Small intestine (tissue), 7 donors: ENCODE results near the gene RASGRP1. TPM values are rescaled to one million over a fixed set of nuclear protein-coding genes. Genes with fewer than 3 reads are reported as not detected.

Experiments used
- DNase-seq, 2 donors: peaks; one replicate each; pipeline versions ENCODE4 v3.0.0 to v3.0.0-alpha.2; 2013
- FAIRE-seq: peaks from 2 replicates; lab custom pipeline; 2012; peaks lifted over from hg19 to GRCh38; lab: Jason Lieb, UNC
- H3K27ac ChIP-seq, 3 donors: one replicate each; pipeline ENCODE4 v1.5.1; 2013; ENCODE audit warnings: low read length in 2 of 3, mild to moderate bottlenecking in 2 of 3, control low read depth in 1 of 3, inconsistent platforms in 1 of 3, low read depth in 1 of 3, moderate library complexity in 1 of 3
- H3K27me3 ChIP-seq, 3 donors: one replicate each; pipeline ENCODE4 v1.6.1; 2013; ENCODE audit warnings: low read length in 3 of 3, inconsistent platforms in 1 of 3; ENCODE audit not compliant: control insufficient read depth in 3 of 3, insufficient read depth in 3 of 3
- H3K36me3 ChIP-seq, 3 donors: one replicate each; pipeline ENCODE4 v1.6.1; 2013; ENCODE audit warnings: low read length in 3 of 3, inconsistent platforms in 1 of 3, low read depth in 1 of 3, mild to moderate bottlenecking in 1 of 3, moderate library complexity in 1 of 3; ENCODE audit not compliant: control insufficient read depth in 3 of 3, insufficient read depth in 2 of 3
- H3K4me1 ChIP-seq, 3 donors: one replicate each; pipeline ENCODE4 v1.6.1; 2013; ENCODE audit warnings: low read length in 2 of 3, inconsistent platforms in 1 of 3, low read depth in 1 of 3, mild to moderate bottlenecking in 1 of 3, moderate library complexity in 1 of 3; ENCODE audit not compliant: control insufficient read depth in 3 of 3, insufficient read depth in 2 of 3
- H3K4me3 ChIP-seq, 3 donors: one replicate each; pipeline ENCODE4 v1.5.1; 2013; ENCODE audit warnings: low read length in 3 of 3, control low read depth in 1 of 3, inconsistent platforms in 1 of 3, low read depth in 1 of 3, mild to moderate bottlenecking in 1 of 3, moderate library complexity in 1 of 3
- H3K9me3 ChIP-seq, 2 donors: one replicate each; pipeline ENCODE4 v1.6.1; 2013; ENCODE audit warnings: low read depth in 1 of 2, low read length in 1 of 2; ENCODE audit not compliant: control insufficient read depth in 2 of 2, insufficient read depth in 1 of 2
- WGBS, 3 donors: extraction: QIAGEN DNeasy Blood & Tissue Kit; methylation state at CpG; one replicate each; pipeline ENCODE4 v1.1.7; 2013; 5-methylcytosine and 5-hydroxymethylcytosine counted together
- polyA plus RNA-seq, 4 donors: library from polyadenylated mRNA; stranded (reverse) in 3 of 4; unstranded in 1 of 4; fragments of 200-250 nt in 3 of 4; fragments of 120-200 nt in 1 of 4; gene quantifications; one replicate each; pipeline versions ENCODE4 v1.2.1 to v1.2.3, GENCODE V29; 2013
- donor health status: healthy with polysubstance abuse.
- donor health status: control.
- donor health status: control.
- donor health status: Bipolar disorder and iron deficiency.
- donor health status: healthy.

The RASGRP1 gene
- polyA plus RNA-seq, 4 donors = 0.45 to 3.0 (median 0.59) TPM

DNA sequence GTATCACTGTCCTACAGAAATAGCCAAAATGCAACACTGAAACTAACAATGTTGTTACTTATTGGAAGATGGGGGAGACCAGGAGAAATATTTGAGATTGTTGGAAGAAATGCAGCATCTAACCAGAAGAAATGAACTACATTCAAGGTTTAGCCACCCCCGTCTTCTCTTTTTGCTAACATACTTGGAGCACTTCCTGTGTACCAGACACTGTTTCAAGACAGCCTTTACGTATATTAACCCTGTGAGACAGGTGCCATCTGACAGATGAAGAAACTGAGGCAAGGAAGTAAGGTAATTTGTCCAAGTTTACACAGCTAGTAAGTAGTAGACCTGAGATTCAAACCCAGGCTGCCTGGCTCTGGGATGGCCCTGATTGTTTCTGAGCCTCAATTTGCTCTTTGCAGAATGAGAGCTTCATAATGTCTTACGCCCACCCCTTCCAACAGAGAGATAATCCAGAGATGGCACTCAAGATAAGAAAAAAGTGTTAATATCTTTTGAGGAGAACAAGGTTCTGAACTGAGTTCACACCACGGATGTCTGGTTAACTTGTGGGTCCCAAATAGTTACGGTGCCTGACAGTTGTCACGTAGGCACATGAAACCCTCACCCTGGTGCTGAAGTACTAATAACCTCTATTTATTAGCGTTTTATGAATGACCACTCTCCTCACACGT lies 26.1 kb downstream of the RASGRP1 start:
- Histone ChIP-seq H3K27ac (peak overlapping the region in 1 of 3 donors; percentile 11), H3K9me3 (peaks cover 0 to 2% of the 10 kb centered on the region in 2 donors), H3K4me3 (no peak overlapping the region), H3K36me3 (no peaks in the 10 kb centered on the region), H3K4me1 (peaks cover 0 to 3% (median 0%) of the 10 kb centered on the region in 3 donors), H3K27me3 (no peaks in the 10 kb centered on the region)
- DNase-seq (no peak), FAIRE-seq (no peak)
- 72 to 91% (median 82%) methylated on average over 8 of the region's 8 CpGs for WGBS, 3 donors

DNA sequence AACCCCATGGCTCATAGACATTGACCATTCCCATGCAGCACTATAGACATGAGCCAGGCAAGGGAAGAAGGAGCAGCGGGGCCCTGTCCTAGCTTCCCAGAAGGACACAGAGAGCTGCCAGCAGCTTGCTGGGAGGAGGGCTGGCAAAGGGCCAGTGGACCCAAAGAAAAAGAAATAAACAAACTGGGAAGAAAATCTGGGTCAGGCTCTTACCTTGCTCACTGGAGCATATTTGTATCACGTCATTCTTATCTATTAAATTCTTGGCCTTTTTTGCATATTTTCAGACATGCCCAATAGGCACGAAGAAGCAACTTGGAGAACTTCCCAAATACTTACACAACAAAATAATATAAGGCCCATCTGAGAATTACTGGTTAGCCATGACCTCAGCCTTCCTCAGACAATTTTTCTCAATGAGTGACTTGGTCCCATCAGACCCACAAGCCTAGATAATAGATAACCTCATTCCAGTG lies 28.4 kb downstream of the RASGRP1 start:
- H3K9me3 ChIP-seq = peaks cover 0 to 2% of the 10 kb centered on the region in 2 donors
- FAIRE-seq = no peak
- H3K4me3 ChIP-seq = no peak overlapping the region
- H3K27me3 ChIP-seq = no peaks in the 10 kb centered on the region
- no peaks in the 10 kb centered on the region for H3K36me3 ChIP-seq
- H3K4me1 ChIP-seq = peaks cover 0 to 3% (median 0%) of the 10 kb centered on the region in 3 donors
- DNase-seq = no peak
- H3K27ac ChIP-seq = no peak overlapping the region
- WGBS, 3 donors = 59 to 85% (median 82%) methylated on average over 3 of the region's 3 CpGs

DNA sequence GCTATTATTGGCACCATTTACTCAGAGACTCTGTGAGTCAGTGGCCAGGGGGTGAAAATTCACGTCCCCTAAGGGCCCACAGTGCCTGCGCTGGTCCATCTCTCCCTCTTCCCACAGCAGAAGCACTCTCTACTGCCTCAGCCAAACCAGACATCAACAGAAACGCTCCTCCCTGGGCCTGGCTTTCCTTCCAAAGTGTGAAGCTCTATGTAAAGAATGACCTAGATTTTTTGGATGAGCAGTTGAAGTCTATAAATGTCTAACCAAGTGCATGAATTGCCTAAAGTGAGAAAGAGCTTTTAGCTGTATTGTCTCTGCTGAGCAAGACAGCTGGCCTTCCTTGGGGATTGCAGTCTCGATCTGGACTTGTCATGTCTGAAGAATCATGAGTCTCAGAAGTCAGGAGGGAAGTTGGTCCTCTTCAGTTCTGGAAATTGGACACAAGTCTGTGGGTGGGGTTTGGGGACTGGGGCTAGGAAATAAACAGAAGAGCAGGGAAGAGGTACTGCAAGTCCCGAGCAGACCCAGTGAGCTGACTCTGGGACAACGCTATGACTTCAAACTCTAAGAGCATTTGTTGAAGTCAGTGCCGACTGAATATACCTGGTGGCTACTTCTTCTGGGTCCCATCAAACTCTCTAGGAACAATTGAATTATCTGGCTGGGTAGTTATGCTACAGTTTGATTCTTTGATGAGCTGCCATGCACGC lies 29.0 kb downstream of the RASGRP1 start:
- DNase-seq (no peak), FAIRE-seq (no peak)
- H3K36me3 ChIP-seq = no peaks in the 10 kb centered on the region
- WGBS, 3 donors = 86 to 95% (median 94%) methylated on average over 8 of the region's 8 CpGs
- H3K9me3 ChIP-seq = peaks cover 0 to 2% of the 10 kb centered on the region in 2 donors
- no peak overlapping the region for H3K4me3 ChIP-seq
- H3K27me3 ChIP-seq = no peaks in the 10 kb centered on the region
- H3K4me1 ChIP-seq = peaks cover 0 to 3% (median 0%) of the 10 kb centered on the region in 3 donors
- H3K27ac ChIP-seq = no peak overlapping the region

DNA sequence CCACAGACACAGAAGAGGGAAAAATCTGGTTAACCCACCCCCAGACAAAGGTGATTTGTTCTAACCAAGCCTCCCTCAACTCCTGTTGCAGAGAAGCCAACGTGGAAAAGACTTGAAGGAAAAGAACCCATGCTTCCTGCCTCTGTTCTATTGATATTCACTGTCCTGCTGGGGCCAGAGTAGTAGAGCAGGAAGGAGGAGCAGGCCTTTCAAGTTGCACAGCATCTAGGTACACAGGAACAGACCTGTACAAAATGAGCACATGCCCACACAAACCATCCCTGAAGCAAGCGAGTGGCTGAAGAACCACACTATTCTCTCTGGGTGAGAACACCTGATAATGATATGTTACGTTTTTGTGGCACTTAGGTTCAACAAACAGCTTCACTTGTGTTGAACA lies 29.9 kb downstream of the RASGRP1 start:
- no peak for DNase-seq
- no peaks in the 10 kb centered on the region for H3K36me3 ChIP-seq
- peaks cover 0 to 2% of the 10 kb centered on the region in 2 donors for H3K9me3 ChIP-seq
- FAIRE-seq = no peak
- WGBS, 3 donors = 72 to 89% (median 85%) methylated on average over 3 of the region's 3 CpGs
- no peak overlapping the region for H3K27ac ChIP-seq
- no peak overlapping the region for H3K4me3 ChIP-seq
- H3K27me3 ChIP-seq = no peaks in the 10 kb centered on the region
- no peaks in the 10 kb centered on the region for H3K4me1 ChIP-seq

DNA sequence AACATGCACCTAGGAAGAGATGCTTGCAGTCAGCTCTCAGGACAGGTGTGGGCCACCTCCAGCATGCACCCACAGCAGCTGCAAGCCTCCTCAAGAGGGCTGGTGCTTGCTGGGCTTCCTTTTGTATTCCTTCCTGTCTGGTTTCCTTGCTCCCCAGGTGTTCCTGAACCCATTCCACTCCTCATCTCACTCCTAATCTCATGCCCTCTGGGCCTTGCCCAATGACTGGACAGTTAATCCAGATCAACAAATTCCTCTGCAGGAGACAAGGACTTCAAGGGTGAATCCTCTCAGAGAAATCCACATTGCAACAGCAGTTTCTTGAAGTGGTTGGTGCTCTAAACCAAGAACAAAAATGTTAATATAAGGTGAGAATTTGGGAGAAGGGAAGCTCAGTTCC lies 30.7 kb downstream of the RASGRP1 start:
- DNase-seq (no peak), FAIRE-seq (no peak)
- Histone ChIP-seq H3K9me3 (peaks cover 0 to 2% of the 10 kb centered on the region in 2 donors), H3K27ac (no peak overlapping the region), H3K4me1 (no peaks in the 10 kb centered on the region), H3K36me3 (no peaks in the 10 kb centered on the region), H3K27me3 (no peaks in the 10 kb centered on the region), H3K4me3 (no peak overlapping the region)

DNA sequence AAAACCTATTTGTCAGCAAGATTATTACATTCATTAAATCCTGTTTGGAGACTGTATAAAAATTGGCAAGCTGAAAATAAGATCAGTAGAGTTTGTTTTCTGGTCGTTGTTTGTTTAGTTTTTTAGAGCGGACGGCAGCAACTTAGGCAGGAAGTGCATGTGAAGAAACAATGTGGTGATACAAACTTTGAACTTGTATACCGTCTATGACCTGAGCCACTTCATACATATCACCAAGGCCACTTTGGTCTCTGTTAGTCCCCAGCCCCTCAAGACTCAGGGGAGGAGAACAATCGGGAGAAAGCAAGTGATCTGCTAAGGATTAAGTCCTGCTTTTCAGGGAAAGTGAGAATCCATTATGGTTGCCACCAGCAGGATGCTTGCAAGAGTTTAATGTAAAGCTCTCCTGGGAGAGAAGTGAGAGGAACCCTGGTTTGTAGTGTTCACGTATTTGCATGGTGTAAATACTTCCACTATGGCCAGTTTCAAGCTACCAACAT lies 31.1 kb downstream of the RASGRP1 start:
- H3K9me3 ChIP-seq = peaks cover 0 to 2% of the 10 kb centered on the region in 2 donors
- no peak overlapping the region for H3K4me3 ChIP-seq
- FAIRE-seq (no peak), DNase-seq (no peak)
- H3K36me3 ChIP-seq = no peaks in the 10 kb centered on the region
- 71 to 82% (median 80%) methylated on average over 6 of the region's 6 CpGs for WGBS, 3 donors
- H3K4me1 ChIP-seq = no peaks in the 10 kb centered on the region
- H3K27me3 ChIP-seq = no peaks in the 10 kb centered on the region
- H3K27ac ChIP-seq = no peak overlapping the region

DNA sequence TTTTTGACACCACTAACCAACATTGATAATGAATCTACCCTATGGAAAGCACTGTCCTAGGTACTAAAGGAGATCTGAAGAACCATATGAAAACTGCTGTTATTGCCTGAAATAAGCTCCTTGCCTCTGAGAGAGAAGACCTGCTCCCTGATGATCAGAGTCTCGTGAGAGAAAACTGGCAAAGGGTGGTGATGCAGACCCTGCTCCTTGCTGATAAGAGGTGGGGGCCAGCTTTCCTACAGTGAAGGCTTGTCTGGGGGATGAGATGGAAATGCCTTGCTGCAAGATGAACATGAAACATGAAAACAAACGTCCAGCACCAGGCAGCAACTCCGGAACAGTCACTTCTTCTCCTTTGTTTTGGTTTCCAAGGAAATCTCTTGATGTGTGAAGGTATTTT lies 31.9 kb downstream of the RASGRP1 start:
- FAIRE-seq (no peak), DNase-seq (no peak)
- Histone ChIP-seq H3K27me3 (no peaks in the 10 kb centered on the region), H3K9me3 (peaks cover 0 to under 1% of the 10 kb centered on the region in 2 donors), H3K4me1 (no peaks in the 10 kb centered on the region), H3K36me3 (no peaks in the 10 kb centered on the region), H3K4me3 (no peak overlapping the region), H3K27ac (peak overlapping the region in 1 of 3 donors; percentile 43)
- WGBS, 3 donors = 85 to 92% (median 86%) methylated on average over 3 of the region's 3 CpGs

DNA sequence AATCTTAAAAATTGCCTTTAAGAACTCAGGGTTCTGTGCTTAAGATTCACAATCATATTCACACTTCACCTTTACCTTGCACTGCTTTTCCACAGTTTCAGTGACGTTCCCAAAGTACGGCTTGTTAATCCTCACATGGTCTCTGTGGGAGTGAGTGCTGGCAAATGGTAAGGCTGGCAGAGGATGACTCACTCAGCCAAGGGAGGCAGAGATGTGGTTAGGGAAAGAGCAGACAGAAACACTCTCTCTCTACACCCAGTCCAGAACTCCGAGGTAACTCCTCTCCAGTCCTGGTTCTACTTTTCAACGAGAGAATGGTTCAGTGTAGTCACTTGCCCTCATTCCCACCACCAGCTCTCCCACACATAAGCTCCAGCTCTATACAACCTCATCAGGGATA lies 33.1 kb downstream of the RASGRP1 start:
- H3K9me3 ChIP-seq = no peaks in the 10 kb centered on the region
- H3K4me1 ChIP-seq = no peaks in the 10 kb centered on the region
- no peaks in the 10 kb centered on the region for H3K36me3 ChIP-seq
- no peak for DNase-seq
- no peak overlapping the region for H3K4me3 ChIP-seq
- no peak for FAIRE-seq
- no peaks in the 10 kb centered on the region for H3K27me3 ChIP-seq
- no peak overlapping the region for H3K27ac ChIP-seq
- WGBS, 3 donors = 82 to 91% (median 90%) methylated on average over 4 of the region's 4 CpGs
